G401 (cell line): ENCODE results near the gene ABHD17A. TPM values are rescaled to one million over a fixed set of nuclear protein-coding genes. Genes with fewer than 3 reads are reported as not detected.
"Not testable (repeated sequence)": the region's sequence is repeated elsewhere in the genome, so short reads cannot be mapped to it uniquely, and the experiment has no call there.

Experiments
- DNase-seq: peaks from one replicate; pipeline ENCODE4 v3.0.0-alpha.2; 2015; ENCODE audit warnings: low spot score
- in situ Hi-C: cut with HindIII; loops from 2 replicates; pipeline ENCODE4 v1.10.0; 2016; ENCODE audit warnings: low sequenced_read_pairs, mixed read lengths
- total RNA-seq: library from RNA; depleted of rRNA; stranded (reverse); fragments of >200 nt; shearing (Covaris generic); gene quantifications from 2 replicates; pipeline ENCODE4 v1.2.3, GENCODE V29; 2014

Gene ABHD17A
- total RNA-seq, 1 experiment from 2014 or later: 94.4 TPM

DNA sequence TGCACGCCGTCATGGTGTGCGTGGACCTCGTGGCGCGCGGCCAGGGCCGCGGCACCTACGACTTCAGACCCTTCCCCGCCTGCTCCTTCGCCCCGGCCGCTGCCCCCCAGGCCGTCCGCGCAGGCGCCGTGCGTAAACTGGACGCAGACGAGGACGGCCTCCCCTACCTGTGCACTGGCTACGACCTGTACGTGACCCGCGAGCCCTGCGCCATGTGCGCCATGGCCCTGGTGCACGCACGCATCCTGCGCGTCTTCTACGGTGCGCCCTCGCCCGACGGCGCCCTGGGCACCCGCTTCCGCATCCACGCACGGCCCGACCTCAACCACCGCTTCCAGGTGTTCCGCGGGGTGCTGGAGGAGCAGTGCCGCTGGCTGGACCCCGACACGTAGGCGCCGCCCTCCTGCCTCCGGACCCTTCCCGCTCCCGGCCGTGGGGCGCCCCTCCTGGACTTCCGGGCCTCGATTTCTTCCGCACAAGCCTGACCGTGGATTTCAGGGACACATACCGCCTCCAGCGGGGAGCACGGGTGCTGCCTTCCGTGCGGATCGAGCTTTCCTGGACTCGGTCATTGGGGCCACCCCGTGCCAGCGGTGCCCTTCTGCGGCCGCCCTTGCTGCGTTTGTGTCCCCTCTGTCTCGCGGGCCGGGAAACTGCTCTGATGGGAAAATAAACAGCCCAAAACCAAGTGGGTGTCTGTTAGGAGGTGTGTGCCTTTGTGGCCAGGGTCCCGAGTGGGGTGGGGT lies 27.6 kb upstream of the ABHD17A start:
- no peak for DNase-seq

DNA sequence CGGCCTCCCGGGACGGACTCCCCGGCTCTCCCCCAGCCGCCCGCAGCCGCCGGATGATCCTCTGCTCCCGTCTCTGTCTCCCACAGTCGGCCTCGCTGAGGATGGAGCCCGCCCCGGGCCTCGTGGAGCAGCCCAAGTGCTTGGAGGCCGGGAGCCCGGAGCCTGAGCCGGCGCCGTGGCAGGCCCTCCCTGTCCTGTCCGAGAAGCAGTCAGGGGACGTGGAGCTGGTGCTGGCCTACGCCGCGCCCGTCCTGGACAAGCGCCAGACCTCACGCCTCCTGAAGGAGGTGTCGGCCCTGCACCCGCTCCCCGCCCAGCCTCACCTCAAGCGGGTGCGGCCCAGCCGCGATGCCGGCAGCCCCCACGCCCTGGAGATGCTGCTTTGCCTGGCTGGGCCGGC lies 26.7 kb upstream of the ABHD17A start:
- no peak for DNase-seq
- in situ Hi-C loops: no loop called here

More for the DNA sequence above, 27.6 kb upstream of the ABHD17A start:
- in situ Hi-C loops: no loop called here

DNA sequence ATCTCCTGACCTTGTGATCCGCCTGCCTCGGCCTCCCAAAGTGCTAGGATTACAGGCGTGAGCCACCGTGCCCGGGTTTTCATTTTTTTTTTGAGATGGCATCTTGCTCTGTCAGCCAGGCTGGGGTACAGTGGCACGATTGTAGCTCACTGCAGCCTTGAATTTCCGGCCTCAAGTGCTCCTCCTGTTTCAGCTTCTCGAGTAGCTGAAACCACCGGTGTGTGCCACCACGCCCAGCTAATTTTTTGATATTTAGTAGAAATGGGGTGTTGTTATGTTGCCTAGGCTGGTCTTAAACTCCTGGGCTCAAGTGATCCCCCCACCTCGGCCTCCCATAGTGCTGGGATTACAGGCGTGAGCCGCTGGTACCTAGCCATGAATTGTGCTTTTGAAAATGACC lies 25.8 kb upstream of the ABHD17A start:
- in situ Hi-C loops: no loop called here
- no peak for DNase-seq

DNA sequence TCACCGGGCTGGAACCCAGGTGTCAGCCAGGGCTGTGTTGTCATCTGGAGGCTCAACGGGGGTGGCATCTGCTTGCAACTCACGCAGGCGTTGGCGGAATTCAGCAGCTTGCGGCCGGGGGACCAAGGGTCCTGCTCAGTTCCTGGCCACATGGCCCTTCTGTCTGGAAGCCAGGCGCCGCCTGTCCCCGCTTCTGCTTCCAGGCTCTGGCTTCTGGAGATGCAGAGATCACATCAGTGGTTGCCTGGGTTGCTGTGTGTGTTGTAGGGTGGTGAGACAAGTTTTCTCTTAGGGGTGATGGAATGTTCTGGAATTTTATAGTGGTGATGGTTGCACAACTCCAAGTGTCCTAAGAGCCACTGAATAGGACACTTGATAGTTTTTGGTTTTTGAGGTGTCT lies 24.9 kb upstream of the ABHD17A start:
- in situ Hi-C loops: no loop called here
- peak; percentile 69 for DNase-seq

DNA sequence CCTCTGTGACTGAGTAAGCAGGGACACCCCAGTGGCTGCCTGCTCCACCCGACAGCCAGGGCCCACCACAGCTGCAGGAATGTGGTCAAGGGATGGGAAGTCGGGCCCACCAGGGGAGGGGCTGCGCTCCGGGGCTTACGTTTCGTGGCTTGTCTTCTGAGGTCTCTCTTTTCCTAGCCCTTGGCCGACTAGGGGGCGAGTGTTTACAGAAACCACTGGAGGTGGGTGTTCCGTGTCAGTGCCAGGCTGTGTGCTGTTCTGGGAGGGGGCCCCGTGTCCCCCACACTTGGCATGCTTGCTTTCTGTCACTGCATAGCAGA lies 24.4 kb upstream of the ABHD17A start:
- no peak for DNase-seq
- in situ Hi-C loops: no loop called here

DNA sequence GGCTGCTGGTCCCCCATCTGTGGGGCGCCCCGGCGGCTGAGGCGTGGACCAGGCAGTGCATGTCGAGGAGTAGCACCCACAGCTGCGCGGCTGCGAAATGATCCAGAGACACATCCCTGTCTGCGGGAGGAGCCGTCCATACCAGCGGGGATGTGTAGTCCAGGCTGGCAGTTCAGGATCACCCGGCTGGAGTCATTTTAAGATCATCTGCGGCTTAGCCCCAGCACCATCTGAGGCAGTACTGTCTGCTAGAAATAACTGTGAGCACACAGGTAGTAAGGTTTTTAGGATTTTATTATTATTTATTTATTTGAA lies 23.0 kb upstream of the ABHD17A start:
- in situ Hi-C loops: no loop called here
- DNase-seq: no peak

DNA sequence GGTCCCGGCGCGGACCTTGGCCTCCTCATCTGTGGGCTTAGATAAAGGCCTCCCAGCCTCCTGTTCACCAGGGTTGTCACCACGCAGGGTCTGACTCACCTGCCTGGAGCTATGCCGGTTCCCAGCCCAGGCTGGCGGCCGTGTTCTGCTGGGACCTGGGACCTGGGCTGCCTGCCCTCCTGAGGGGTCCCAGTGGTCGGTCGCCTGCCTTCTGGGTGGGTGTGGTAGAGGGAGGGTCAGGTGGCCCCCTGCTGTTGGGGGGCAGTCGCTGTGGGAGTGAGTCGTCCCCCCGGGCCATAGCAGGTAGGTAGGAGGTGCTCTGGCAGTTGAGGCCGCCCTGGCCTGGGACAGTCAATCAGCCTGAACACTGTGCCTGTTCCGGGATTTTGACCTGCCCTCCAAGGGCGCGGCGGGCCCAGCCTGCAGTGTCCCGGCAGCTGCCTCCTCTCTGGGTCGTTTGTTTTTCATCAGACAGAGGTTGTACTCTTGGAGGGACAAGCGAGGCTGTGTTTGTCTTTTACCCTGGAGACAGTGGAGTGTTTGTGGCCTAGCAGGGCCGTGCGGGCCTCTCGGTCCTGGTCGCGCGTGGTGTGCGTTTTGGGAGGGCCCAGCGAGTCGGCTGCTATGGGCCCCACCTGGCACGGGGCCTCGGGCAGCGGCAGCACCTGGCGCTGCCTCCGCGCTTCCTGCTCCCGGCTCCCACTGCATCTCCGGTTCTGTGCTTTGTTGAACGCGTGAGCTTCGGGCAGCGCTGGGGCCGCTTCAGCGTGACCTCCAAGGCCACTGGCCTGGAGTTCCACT lies 22.5 kb upstream of the ABHD17A start:
- DNase-seq: no peak
- in situ Hi-C loops: no loop called here

DNA sequence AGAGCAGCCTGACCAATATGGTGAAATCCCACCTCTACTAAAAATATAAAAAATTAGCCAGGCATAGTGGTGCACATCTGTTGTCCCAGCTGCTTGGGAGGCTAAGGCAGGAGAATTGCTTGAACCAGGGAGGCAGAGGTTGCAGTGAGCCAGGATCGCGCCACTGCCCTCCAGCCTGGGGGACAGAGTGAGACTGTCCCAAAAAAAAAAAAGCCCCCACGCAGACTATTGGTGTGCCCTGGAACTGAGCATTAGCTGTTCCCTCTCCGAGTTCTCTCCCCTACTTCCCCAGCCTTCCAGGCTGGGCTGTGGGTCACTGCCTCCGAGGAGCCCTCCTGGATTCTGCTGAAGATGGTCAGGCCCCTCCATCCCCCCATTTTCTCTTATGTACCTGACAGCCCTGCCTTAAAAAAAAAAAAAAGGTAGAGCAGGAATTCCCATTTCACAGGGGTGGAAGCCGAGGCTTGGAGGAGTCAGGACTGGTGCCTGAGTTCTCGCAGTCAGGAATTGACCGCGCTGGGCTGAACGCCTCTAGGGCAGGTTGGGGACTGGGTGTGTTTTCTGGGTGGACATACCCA lies 21.8 kb upstream of the ABHD17A start:
- in situ Hi-C loops: no loop called here
- DNase-seq: no peak

DNA sequence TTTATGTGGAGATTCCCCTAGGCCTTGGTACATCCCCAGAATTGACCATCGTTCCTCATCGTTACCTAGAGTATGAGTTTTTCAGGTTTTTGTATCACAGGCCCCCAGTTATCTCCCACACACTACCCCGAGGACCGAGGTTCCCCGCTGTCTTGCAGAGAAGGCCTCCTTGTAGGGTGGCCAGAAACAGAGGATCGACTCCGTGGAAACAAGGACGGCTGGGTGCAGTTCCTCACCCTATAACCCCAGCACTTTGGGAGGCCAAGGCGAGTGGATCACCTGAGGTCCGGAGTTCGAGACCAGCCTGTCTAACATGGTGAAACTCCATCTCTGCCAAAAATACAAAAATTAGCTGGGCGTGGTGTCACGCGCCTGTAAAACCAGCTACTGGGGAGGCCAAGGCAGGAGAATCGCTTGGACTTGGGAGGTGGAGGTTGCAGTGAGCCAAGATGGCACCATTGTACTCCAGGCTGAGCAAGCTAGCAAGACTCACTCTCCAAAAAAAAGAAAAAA lies 20.6 kb upstream of the ABHD17A start:
- in situ Hi-C loops: no loop called here
- DNase-seq: no peak

DNA sequence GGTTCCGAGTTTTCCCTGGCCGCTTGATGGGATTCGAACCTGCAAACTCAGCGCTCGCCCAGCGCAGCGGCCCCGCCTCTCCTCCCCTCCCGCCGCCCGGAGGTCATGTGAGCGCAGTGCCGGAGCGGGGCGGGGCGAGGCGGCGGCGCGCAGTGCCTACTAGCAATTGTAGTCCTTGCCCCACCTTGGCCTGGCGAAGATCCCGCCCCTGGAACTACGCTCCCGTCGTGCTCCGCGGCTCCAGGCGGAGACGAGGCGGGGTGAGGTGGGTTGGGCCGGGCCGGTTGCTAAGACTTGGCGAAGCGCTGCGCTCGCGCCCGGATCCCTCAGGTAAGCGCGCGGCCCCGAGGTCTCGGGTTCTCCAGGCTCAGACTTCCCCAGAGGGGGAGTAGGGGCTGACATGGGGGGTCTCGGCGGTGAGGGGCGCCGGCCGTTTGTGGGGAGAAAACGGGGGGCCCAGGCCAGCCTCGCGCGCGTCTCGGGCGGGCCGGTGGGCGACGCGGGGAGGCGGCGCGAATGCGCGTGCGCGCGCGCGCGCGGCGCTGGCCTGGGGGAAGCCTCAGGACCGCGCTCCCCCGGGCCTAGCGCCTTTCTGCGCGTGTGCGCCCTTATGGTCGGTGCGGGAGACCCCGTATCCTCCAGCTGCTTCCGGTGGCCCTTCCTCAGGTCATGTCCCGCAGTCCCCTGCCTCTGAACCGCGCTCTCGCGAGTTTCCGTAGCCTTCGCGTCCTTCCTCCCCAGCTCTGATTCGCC lies 20.0 kb upstream of the ABHD17A start, which contains the start of the genes ADAT3 and SCAMP4:
Gene ADAT3 (plus strand): TSS at position 290 of the 753 bp plus-strand sequence. CDS start 6,649 bp downstream, outside the sequence.
Gene SCAMP4 (plus strand): TSS at position 290 of the 753 bp plus-strand sequence. CDS start 9,621 bp downstream, outside the sequence.
- peak; percentile 98 for DNase-seq
- in situ Hi-C loops: no loop called here

DNA sequence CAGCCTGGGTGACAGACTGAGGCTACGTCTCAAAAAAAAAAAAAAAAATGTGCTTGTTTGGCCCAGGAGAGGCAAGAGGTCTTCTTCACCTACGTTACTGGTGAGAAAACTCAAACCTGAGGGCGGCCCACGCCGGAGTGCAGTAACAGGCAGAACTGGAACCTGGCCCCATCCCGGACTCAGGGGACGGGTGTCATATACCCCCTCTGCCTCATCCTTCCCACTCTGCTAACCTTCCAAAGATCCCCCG lies 19.5 kb upstream of the ABHD17A start:
- in situ Hi-C loops: no loop called here
- no peak for DNase-seq

DNA sequence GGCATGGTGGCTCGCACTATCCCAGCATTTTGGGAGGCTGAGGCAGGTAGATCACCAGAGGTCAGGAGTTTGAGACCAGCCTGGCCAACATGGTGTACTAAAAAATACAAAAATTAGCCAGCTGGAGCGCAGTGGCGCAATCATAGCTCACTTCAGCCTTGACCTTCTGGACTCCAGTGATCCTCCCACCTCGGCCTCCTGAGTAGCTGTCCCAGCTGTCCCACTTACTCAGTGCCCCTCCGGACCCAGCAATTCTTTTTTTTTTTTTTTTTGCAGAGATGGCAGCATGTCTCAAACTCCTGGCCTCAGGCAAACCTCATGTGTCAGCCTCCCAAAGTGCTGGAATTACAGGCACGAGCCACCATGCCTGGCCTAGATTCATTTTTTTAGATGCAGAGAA lies 17.6 kb upstream of the ABHD17A start:
- DNase-seq: no peak
- in situ Hi-C loops: no loop called here

DNA sequence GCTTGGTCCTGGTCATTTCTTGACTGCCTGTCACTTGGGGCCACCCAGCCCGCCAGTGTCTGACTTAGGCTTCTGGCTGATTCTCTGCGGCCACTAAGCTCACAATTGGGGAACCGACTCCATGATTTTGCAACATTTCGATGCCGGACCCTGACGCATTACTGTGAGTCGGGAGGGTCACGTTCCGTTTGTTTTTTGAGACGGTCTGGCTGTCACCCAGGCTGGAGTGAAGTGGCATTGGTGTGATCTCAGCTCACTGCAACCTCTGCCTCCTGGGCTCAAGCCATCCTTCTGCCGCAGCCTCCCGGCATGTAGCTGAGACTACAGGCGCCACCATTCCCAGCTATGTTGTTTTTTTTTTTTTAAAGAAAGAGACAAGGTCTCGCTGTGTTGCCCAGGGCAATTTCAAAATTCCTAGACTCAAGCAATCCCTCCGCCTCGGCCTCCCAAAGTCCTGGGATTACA lies 16.7 kb upstream of the ABHD17A start:
- DNase-seq: no peak
- in situ Hi-C loops: no loop called here

DNA sequence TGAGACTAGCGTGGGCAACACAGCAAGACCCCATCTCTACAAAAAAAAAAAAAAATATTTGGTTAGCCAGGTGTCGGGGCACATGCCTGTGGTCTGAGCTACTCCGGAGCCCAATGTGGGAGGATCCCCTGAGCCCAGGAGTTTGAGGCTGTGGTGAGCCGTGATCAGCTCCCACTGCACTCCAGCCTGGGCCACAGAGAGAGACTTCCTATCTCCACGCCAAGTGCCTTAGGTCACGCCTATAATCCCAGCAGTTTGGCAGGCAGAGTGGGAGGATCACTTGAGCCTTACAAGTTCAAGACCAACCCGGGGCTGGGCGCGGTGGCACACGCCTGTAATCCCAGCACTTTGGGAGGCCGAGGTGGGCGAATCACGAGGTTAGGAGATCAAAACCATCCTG lies 11.2 kb upstream of the ABHD17A start:
- DNase-seq: no peak
- in situ Hi-C loops: no loop called here

DNA sequence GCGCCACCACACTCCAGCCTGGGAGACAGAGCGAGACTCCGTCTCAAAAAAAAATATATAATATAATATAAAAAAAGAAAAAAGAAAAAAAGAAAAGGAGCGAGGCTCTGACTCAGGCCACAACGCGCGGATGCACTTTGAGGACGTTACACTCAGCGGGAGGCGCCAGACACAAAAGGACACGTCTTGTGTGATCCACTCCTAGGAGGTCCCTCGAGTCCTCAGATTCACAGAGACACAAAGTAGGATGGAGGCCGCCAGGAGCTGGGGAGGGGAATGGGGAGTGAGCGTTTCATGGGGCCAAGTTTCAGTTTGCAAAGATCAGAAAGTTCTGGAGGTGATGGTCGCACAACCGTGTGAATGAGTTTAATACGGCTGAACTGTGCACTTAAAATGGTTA lies 8.5 kb upstream of the ABHD17A start:
- DNase-seq: no peak
- in situ Hi-C loops: no loop called here

DNA sequence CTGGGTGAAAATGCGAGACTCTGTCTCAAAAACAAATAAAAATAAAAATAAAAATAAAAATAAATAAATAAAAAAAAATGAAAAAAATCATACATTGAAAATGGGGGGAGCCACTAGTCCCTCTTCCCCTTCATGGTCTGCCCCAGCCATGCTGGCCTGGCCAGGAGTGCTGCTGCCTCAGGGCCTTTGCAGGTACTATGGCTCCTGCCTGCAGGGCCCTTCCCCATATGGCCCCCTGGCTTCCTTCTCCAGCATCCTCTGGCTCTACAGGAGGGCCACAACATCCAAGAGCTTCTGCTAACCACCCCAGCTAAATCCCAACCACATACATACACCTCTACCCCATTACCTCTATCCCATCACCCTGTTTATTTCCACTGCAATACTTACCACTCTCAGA lies 4.6 kb upstream of the ABHD17A start:
- no peak for DNase-seq
- in situ Hi-C loops: no loop called here

DNA sequence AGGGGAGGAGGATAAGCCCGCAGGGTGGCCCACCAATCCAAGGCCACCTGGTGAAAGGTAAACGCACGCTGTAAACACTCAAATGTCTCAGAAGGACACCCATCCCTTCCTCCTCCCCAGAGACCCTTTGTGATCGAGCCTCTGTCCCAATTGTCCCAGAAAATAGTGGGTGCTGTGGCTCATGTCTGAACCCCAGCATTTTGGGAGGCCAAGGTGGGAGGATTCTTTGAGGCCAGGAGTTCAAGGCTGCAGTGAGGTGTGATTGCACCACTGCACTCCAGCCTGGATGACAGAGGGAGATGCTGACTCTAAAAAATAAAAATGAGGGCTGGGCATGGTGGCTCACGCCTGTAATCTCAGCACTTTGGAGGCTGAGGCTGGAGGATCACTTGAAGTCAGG lies 3.1 kb upstream of the ABHD17A start:
- in situ Hi-C loops: no loop called here
- DNase-seq: no peak

DNA sequence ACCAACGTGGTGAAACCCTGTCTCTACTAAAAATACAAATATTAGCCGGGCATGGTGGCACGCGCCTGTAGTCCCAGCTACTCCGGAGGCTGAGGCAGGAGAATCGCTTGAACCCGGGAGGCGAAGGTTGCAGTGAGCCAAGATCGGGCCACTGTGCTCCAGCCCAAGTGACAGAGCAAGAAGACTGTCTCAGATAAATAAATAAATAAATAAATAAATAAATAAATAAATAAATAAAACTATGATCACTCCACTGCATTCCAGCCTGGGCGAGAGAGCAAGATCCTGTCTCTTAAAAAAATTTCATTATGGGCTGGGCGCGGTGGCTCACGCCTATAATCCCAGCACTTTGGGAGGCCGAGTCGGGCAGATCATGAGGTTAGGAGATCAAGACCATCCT lies 1.1 kb upstream of the ABHD17A start:
- DNase-seq, in situ Hi-C loops: not testable (repeated sequence)

DNA sequence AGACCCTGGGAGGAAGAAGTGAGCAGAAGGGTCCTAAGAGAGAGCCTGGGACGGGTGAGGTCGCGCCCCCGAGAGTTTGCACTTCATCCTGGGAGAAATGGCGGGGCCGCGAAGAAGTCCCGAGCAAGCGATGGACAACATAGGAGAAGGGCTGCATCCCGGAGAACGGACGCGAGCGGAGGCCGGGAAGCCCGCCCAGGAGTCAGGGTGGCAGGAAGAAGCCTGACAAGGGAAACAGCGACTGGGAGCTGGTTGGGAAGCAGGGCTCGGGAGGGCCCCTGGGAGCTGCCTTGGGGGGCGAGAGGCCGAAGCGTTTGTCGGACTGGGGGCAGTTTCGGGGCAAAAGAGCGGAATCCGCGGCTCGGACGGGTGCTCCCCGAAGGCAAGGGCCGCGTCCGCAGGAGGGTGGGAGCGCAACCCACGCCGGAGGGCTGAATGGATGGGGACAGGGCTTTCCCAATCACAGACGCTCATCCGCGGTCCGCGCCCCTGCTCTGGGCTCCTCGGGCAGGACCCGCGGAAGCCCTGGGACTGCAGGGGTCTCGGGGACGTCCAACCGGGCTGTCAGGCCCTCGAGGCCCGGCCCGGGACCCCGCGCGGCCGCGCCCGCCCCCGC lies 469 bp downstream of the ABHD17A start:
- no peak for DNase-seq
- in situ Hi-C loops: no loop called here
